HL-60 (cell line): ENCODE data around the gene PPP1R14C.

Experiments used
- DNase-seq, 2 experiments: peaks; one replicate each; pipeline ENCODE4 v3.0.0-alpha.2; 2010 to 2020; ENCODE audit warnings: low read depth in 1 of 2, low spot score in 1 of 2
- H3K27ac ChIP-seq: fragments of 250-450 bp; sonication (Bioruptor Pico); replicated peaks from 2 replicates; pipeline ENCODE4 v1.5.1; 2020; ENCODE audit warnings: mild to moderate bottlenecking, moderate library complexity
- H3K27me3 ChIP-seq: fragments of 250-450 bp; sonication (Bioruptor Pico); 2 replicates; pipeline ENCODE4 v1.5.1; 2021; ENCODE audit warnings: mild to moderate bottlenecking, moderate library complexity; ENCODE audit not compliant: insufficient read depth, poor library complexity, severe bottlenecking
- H3K4me3 ChIP-seq: replicated peaks from 2 replicates; pipeline ENCODE4 v1.5.1; 2011; ENCODE audit warnings: mild to moderate bottlenecking, control low read depth, low read length; ENCODE audit not compliant: insufficient read depth
- CTCF ChIP-seq: IDR thresholded peaks from one replicate; pipeline ENCODE4 v1.5.1; 2011; ENCODE audit warnings: low read length, control low read depth, inconsistent platforms; ENCODE audit not compliant: insufficient read depth
- GABPA ChIP-seq: IDR thresholded peaks from 2 replicates; pipeline ENCODE4 v1.6.1; 2012; ENCODE audit warnings: low read depth
- POLR2AphosphoS5 ChIP-seq: IDR thresholded peaks from 2 replicates; pipeline ENCODE4 v1.6.1; 2012; ENCODE audit warnings: low read depth
- REST ChIP-seq: IDR thresholded peaks from 2 replicates; pipeline ENCODE4 v1.6.1; 2012; ENCODE audit warnings: low read depth; ENCODE audit not compliant: insufficient replicate concordance
- SPI1 ChIP-seq: IDR thresholded peaks from 2 replicates; pipeline ENCODE4 v1.6.1; 2012; ENCODE audit warnings: low read depth, mild to moderate bottlenecking, borderline replicate concordance

PPP1R14C gene

GRCh38 chr6:150194195-150194594, 51.4 kb downstream of the PPP1R14C start:
- TF ChIP-seq SPI1 (no peak), CTCF (no peak), REST (no peak), GABPA (no peak), POLR2AphosphoS5 (no peak)
- DNase-seq, result no peak
- Histone ChIP-seq H3K27me3 (no peaks in the 10 kb centered on the region), H3K27ac (no peak overlapping the region), H3K4me3 (no peak overlapping the region)

DNA sequence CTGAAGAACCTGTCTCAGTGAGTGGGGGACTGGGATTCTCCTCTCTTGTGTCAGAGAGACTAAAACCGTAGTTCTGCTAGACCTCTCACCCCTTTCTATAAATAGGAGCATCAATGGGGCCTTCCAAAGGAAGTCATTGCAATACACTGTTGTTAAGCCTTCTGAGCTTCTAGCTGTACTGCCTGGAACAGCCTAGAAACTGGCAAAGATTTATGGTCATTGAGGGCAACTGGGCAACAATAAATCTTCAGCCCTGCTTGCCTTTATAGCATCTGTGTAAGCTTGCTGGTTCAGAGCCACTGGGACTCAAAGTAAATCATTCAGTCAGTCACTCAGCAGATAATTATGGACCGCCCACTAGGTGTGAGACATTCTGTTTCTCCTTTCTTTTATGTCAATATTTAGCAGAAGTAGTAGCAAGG, 53.2 kb downstream of the PPP1R14C start:
- no peak overlapping the region for H3K4me3 ChIP-seq
- TF ChIP-seq CTCF (no peak), REST (no peak), SPI1 (no peak), GABPA (no peak), POLR2AphosphoS5 (no peak)
- H3K27me3 ChIP-seq, result no peaks in the 10 kb centered on the region
- no peak overlapping the region for H3K27ac ChIP-seq
- DNase-seq, result no peak

- H3K27me3 ChIP-seq, result no peaks in the 10 kb centered on the region
- H3K27ac ChIP-seq, result no peak overlapping the region
- no peak overlapping the region for H3K4me3 ChIP-seq
- DNase-seq, result no peak
- TF ChIP-seq REST (no peak), POLR2AphosphoS5 (no peak), GABPA (no peak), CTCF (no peak), SPI1 (no peak)
Measured at GRCh38 chr6:150196942-150197745, 54.3 kb downstream of the PPP1R14C start.
